ENCODE results near the gene RBM14. TPM values are rescaled to one million over a fixed set of nuclear protein-coding genes. Genes with fewer than 3 reads are reported as not detected.
"Not testable (repeated sequence)": the region's sequence is repeated elsewhere in the genome, so short reads cannot be mapped to it uniquely, and the experiment has no call there.

RBM14 gene
- total RNA-seq, 1 donor from 2014 or later, result 24.1 TPM

GRCh38 chr11:66629356-66629755 is 12.9 kb downstream of the RBM14 start:
- no peak for DNase-seq (ENCODE audit: low spot score in 2 of 2)
- FAIRE-seq, result no peak

DNA sequence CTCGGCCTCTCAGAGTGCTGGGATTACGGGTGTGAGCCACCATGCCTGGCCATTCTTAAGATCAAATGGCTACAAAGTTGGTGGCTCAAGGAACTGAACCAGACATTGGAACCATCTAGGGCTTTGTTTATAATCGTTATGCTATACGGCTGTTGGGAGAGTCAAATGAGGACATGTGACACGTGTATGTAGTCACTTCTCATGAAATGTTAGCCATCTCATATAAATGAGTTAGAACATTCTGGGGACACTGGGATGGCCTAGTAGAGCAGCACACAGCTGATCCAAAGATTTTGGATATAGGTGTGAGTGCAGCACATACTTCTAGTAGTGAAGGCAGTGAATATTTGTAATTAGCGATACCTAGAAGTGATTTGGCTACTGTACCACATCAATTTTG is 15.5 kb downstream of the RBM14 start:
- FAIRE-seq (no peak), DNase-seq (ENCODE audit: low spot score in 2 of 2) (no peak)

GRCh38 chr11:66632952-66633351 is 16.5 kb downstream of the RBM14 start:
- DNase-seq (ENCODE audit: low spot score in 2 of 2) (no peak), FAIRE-seq (no peak)

DNA sequence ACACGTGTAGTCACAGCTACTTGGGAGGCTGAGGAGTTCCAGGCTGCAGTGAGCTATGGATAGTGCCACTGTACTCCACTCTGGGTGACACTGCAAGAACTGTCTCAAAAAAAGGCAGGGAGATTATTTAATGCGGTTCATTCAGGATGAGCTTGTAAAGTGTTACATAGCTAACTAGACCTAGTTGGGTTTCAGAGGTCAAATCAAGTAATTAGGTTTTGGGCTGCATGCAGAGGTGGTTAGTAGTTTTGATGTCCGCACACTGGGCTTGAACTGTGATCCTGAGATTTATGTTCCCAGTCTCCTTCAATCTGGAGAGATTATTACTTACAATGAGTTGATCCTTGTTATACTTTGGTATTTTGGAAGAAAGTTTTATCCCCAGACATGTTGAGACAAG is 20.0 kb downstream of the RBM14 start:
- FAIRE-seq, result no peak
- DNase-seq (ENCODE audit: low spot score in 2 of 2), result no peak

DNA sequence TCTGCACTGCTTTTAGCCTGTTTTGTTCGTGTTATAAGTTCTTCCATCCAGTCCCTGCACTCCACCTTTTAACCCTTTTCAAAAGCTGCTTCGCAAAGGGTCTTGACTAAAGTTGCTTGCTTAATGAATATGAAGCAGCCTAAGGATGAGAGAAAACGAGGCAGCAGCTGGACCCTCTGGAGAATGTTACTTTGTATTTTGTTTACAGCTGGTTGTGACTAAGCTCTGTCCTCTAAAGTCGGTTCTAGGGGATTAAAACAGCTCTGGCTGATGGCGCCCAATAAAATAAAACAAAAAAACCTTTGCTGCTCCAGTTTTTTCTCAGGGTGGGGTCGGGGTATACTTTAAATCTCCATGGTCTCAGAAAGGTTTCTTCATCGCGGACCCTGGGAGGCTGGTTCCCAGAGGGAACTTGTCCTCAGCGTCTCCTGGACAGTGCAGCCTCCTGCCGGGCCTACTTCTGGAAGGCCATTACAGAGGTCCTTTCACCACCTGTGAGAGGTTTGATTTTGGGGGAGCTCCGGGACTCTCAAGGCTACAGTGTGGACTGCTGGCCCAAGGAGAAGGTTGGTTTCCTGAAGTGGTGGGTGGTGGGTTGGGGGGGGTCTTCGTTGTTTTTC is 21.2 kb downstream of the RBM14 start:
- DNase-seq (ENCODE audit: low spot score in 2 of 2) (no peak), FAIRE-seq (no peak)

- FAIRE-seq (peak; percentile 87), DNase-seq (ENCODE audit: low spot score in 2 of 2) (peak; percentile 85 to 95)
These were observed 22.0 kb downstream of the RBM14 start, which contains the start of gene RBM4 for GRCh38 chr11:66638177-66639065. RBM4 (plus strand) TSS chr11:66638703; CDS start chr11:66639712, 1,009 bp downstream.

DNA sequence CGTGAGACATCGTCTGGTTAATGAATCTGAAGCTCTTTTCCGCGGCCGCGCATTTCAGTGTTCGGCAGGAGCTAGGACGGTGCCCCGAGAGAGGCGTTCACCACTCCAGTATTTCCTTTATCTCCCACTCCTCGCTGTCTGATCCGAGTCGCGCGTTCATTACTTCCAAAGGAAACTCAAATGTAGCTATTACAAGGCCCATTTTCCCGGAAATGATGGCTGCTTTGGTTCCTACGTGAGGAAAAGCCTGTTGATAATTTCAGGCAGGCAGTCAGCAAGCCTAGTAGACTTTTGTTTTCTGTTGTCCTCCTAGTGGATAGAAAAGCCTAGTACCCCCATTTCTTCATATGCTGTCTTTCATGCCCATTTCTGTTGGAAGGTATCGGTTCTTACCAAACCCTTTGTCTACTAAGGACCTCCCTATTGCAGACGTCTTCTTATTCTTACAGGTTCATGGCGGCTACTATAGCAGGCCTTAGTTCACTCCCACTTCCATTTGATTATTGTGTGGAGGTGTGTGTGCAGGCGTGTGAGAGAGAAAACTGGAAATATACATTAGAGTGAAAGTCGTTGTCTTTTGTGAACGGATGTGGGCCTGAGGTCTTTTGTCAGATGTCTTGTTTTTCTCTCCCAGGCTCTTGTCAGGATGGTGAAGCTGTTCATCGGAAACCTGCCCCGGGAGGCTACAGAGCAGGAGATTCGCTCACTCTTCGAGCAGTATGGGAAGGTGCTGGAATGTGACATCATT is 22.8 kb downstream of the RBM14 start:
- no peak for FAIRE-seq
- no peak for DNase-seq (ENCODE audit: low spot score in 2 of 2)

- not testable (repeated sequence) for DNase-seq (ENCODE audit: low spot score in 2 of 2); FAIRE-seq
These were observed 23.4 kb downstream of the RBM14 start for GRCh38 chr11:66639814-66640340.

GRCh38 chr11:66641834-66642233 is 25.4 kb downstream of the RBM14 start:
- DNase-seq (ENCODE audit: low spot score in 2 of 2), result no peak
- FAIRE-seq, result no peak

GRCh38 chr11:66643745-66644437 is 27.5 kb downstream of the RBM14 start:
- DNase-seq (ENCODE audit: low spot score in 2 of 2) (no peak), FAIRE-seq (no peak)

DNA sequence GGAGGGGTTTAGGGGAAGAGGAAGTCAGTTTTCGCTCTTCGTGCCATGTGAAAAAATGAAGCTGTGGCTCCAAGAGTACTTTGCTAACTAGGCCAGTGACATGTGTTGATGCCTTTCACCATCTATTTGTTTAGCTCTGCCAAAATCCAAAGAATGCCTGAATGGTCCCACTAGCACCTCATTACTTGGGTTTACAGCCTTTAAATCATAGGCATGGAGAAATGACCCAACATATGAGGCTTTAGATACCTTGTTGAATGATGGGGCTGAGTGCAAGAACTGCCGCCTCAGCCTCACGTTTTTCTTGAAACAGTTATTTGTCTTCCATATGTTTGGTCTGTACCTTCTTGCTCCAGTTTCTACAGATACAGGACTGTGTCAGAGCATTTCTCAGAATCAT is 30.4 kb downstream of the RBM14 start:
- FAIRE-seq, result no peak
- DNase-seq (ENCODE audit: low spot score in 2 of 2), result no peak

GRCh38 chr11:66649903-66650302 is 33.5 kb downstream of the RBM14 start:
- FAIRE-seq (no peak), DNase-seq (ENCODE audit: low spot score in 2 of 2) (no peak)

DNA sequence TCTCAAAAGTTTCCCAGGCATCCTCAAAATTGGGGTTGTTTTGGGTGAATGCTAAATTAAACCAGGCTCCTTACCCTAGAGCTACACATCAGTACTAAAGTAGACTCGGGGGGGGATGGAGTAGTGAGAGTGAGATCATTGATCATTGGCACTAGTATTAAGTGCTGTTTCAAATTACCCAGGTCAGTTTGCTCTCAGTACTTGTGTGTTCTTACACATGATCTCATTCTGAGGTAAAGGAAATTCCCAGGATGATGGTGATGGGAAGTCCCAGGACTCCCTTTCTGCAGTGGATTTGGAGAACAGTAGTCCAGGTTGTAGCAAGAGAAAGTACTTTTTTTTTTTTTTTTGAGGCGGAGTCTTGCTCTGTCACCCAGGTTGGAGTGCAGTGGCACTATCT is 34.6 kb downstream of the RBM14 start:
- DNase-seq (ENCODE audit: low spot score in 2 of 2), result no peak
- FAIRE-seq, result no peak

- FAIRE-seq (no peak), DNase-seq (ENCODE audit: low spot score in 2 of 2) (no peak)
These were observed 36.2 kb downstream of the RBM14 start for GRCh38 chr11:66652651-66653050.

DNA sequence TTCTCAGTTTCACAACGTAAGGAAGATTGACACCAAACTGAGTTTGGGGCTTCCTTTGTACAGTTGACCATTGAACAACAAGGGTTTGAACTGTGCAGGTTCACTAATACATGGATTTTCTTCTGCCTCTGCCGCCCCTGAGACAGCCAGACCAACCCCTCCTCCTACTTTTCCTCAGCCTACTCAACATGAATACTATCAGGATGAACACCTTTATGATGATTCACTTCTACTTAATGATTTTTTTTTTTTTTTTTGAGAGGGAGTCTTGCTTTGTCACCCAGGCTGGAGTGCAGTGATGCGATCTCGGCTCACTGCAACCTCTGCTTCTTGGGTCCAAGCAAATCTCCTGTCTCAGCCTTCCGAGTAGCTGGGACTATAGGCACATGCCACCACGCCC is 36.7 kb downstream of the RBM14 start:
- DNase-seq (ENCODE audit: low spot score in 2 of 2) (no peak), FAIRE-seq (no peak)

DNA sequence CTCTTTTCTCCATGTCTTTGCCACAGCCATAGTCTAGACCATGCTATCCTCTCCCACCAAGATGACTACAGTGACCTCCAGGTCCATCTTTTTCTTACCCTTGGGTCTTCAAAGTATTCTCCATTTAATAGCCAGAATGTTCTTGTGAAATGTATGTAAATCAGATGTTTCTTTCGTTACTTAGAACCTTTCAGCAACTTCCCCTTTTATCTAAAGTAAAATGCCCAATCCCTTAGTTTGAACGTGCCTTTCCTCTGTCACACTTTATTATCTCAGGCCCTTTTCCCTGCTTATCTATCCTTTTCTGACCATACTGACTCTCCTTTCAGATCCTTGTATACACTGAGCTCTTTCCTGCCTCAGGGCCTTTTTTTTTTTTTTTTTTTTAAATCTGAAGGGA is 43.3 kb downstream of the RBM14 start:
- DNase-seq (ENCODE audit: low spot score in 2 of 2) (no peak), FAIRE-seq (no peak)

GRCh38 chr11:66663741-66664296 is 47.4 kb downstream of the RBM14 start:
- DNase-seq (ENCODE audit: low spot score in 2 of 2) (no peak), FAIRE-seq (no peak)

- FAIRE-seq (no peak), DNase-seq (ENCODE audit: low spot score in 2 of 2) (no peak)
These were observed 48.9 kb downstream of the RBM14 start for GRCh38 chr11:66665369-66665768.

GRCh38 chr11:66670816-66671215 is 54.4 kb downstream of the RBM14 start:
- DNase-seq (ENCODE audit: low spot score in 2 of 2) (no peak), FAIRE-seq (no peak)

Data from frontal cortex (tissue), 4 donors.